Tibial artery (tissue), 4 donors: ENCODE results near the gene ZCRB1.

Experiments used
- DNase-seq, 2 donors: peaks; one replicate each; pipeline ENCODE4 v3.0.0-alpha.2; 2019
- H3K27ac ChIP-seq, 2 donors: fragments of 200-600 bp; sonication (generic) in 1 of 2; 1 replicate in 1 of 2; 2 replicates in 1 of 2; pipeline ENCODE4 v1.5.1; 2018 to 2019; ENCODE audit warnings: mild to moderate bottlenecking in 1 of 2
- H3K27me3 ChIP-seq, 2 donors: fragments of 200-600 bp; sonication (generic) in 1 of 2; one replicate each; pipeline versions ENCODE4 v1.5.1 to v1.6.0; 2016 to 2019
- H3K36me3 ChIP-seq, 3 donors: fragments of 200-600 bp; sonication (generic) in 2 of 3; one replicate each; pipeline ENCODE4 v1.5.1; 2016 to 2019; ENCODE audit warnings: mild to moderate bottlenecking in 2 of 3
- H3K4me1 ChIP-seq, 4 donors: fragments of 200-600 bp; sonication (generic) in 2 of 4; 1 replicate in 3 of 4; 2 replicates in 1 of 4; pipeline ENCODE4 v1.5.1; 2016 to 2019
- H3K4me3 ChIP-seq, 2 donors: fragments of 200-600 bp; sonication (generic) in 1 of 2; 1 replicate in 1 of 2; 2 replicates in 1 of 2; pipeline ENCODE4 v1.5.1; 2018 to 2019; ENCODE audit warnings: mild to moderate bottlenecking in 2 of 2
- H3K9me3 ChIP-seq, 3 donors: fragments of 200-600 bp; sonication (generic) in 1 of 3; one replicate each; pipeline ENCODE4 v1.5.1; 2016 to 2019
- CTCF ChIP-seq, 2 experiments: fragments of 200-600 bp in 1 of 2; fragments of 450-650 bp in 1 of 2; IDR thresholded peaks; one replicate each; pipeline ENCODE4 v1.5.1; 2017 to 2019; ENCODE audit warnings: antibody characterized with exemption in 2 of 2, mild to moderate bottlenecking in 1 of 2, moderate library complexity in 1 of 2
- intact Hi-C: fragments of 100-400 bp; cut with DNase I; formaldehyde crosslinking; loops from one replicate; pipeline ENCODE4 v1.15.0; 2023; ENCODE audit warnings: low total_unique reads

The ZCRB1 gene

DNA sequence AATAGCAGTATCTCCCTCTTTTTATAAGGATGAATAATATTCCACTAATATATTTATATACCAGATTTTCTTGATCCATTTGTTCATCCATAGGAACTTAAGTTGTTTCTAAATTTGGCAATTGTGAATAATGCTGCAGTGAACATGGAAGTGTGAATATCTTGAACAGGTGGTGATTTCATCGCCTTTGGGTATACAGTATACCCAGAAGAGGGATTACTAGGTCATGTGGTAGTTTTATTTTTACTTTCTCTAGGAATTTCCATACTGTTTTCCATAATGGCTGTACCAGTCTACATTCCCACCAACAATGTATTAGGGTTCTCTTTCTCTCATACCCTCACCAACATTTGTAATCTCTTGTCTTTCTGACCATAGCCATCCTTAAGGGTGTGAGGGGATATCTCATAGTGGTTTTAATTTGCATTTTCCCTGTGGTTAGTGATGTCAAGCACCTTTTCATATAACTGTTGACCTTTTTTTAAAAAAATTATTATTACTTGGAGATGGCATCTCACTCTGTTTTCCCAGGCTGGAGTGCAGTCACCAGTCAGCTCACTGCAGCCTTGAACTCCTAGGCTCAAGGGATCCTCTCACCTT lies 20.6 kb upstream of the ZCRB1 start:
- H3K27me3 ChIP-seq = no peaks in the 10 kb centered on the region
- no peak for TF ChIP-seq CTCF (IDR thresholded peaks at IDR 0.05)
- H3K36me3 ChIP-seq = no peaks in the 10 kb centered on the region
- no peak overlapping the region for H3K27ac ChIP-seq
- intact Hi-C loops = no loop called here
- no peak for DNase-seq
- H3K9me3 ChIP-seq = no peaks in the 10 kb centered on the region
- peaks cover 0 to 10% (median 0%) of the 10 kb centered on the region in 4 donors for H3K4me1 ChIP-seq
- no peak overlapping the region for H3K4me3 ChIP-seq

- Histone ChIP-seq H3K36me3 (peaks cover 0 to 4% (median 0%) of the 10 kb centered on the region in 3 donors), H3K4me3 (no peak overlapping the region), H3K27me3 (no peaks in the 10 kb centered on the region), H3K27ac (no peak overlapping the region), H3K4me1 (peaks cover 0 to 10% (median 0%) of the 10 kb centered on the region in 4 donors), H3K9me3 (no peaks in the 10 kb centered on the region)
- intact Hi-C loops = no loop called here
- no peak for TF ChIP-seq CTCF (IDR thresholded peaks at IDR 0.05)
- DNase-seq = no peak
Observed at GRCh38 chr12:42343721-42344120, 17.8 kb upstream of the ZCRB1 start.

DNA sequence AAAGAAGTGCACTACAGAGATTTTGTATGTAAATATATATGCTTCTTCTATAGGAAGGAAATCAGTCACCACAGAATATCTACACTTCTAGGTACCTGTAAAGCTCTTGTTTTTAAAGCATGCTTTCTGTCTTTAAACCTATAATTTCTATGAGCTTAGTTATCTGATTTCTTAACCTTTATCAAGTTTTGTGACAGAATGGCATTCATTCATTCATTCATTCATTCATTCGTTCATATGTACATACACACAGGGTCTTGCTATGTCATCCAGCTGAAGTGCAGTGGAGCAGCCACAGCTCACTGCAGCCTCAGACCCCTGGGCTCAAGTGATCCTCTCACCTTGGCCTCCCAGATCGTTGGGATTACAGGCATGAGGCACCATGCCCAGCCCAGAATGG lies 16.1 kb upstream of the ZCRB1 start:
- H3K4me1 ChIP-seq = peaks cover 0 to 10% (median 0%) of the 10 kb centered on the region in 4 donors

GRCh38 chr12:42338280-42338679 lies 12.4 kb upstream of the ZCRB1 start:
- H3K27ac ChIP-seq = no peak overlapping the region
- TF ChIP-seq CTCF (IDR thresholded peaks at IDR 0.05) = no peak
- H3K27me3 ChIP-seq = no peaks in the 10 kb centered on the region
- intact Hi-C loops = no loop called here
- H3K36me3 ChIP-seq = peaks cover 4 to 18% (median 11%) of the 10 kb centered on the region in 3 donors
- no peaks in the 10 kb centered on the region for H3K9me3 ChIP-seq
- H3K4me1 ChIP-seq = no peaks in the 10 kb centered on the region
- H3K4me3 ChIP-seq = no peak overlapping the region
- no peak for DNase-seq

More for the DNA sequence above, 16.1 kb upstream of the ZCRB1 start:
- TF ChIP-seq CTCF (IDR thresholded peaks at IDR 0.05) = no peak
- no peak overlapping the region for H3K27ac ChIP-seq
- H3K4me3 ChIP-seq = no peak overlapping the region
- no peaks in the 10 kb centered on the region for H3K27me3 ChIP-seq
- H3K36me3 ChIP-seq = peaks cover 4 to 18% (median 8%) of the 10 kb centered on the region in 3 donors
- intact Hi-C loops = no loop called here
- H3K9me3 ChIP-seq = no peaks in the 10 kb centered on the region
- no peak for DNase-seq

DNA sequence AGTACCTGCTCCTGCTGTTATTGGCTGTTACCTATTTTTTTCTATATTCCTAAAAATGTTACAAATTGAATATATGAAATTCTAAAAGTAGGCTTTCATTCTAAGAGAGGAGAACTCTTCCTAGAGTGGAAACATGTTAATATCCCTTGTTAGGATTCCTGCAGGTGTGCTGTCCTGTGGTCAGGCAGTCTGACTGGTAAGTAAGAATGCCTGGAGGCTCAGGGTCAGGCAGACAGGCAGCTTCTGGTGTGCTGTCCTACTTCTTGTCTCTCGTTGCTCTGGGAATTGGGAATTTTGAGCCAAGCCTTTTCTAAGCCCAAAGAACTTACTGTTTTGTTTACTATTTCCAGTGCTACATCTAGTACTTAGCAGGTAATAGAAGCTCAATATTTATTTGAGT lies 10.4 kb upstream of the ZCRB1 start:
- H3K9me3 ChIP-seq = no peaks in the 10 kb centered on the region
- H3K4me1 ChIP-seq = no peaks in the 10 kb centered on the region
- no peaks in the 10 kb centered on the region for H3K27me3 ChIP-seq
- intact Hi-C loops = no loop called here
- no peak for DNase-seq
- peaks cover 4 to 18% (median 11%) of the 10 kb centered on the region in 3 donors for H3K36me3 ChIP-seq
- no peak for TF ChIP-seq CTCF (IDR thresholded peaks at IDR 0.05)
- no peak overlapping the region for H3K4me3 ChIP-seq
- no peak overlapping the region for H3K27ac ChIP-seq
